Heart left ventricle (tissue), 16 donors: ENCODE data around the gene HAND2. TPM values are rescaled to one million over a fixed set of nuclear protein-coding genes. Genes with fewer than 3 reads are reported as not detected.

ENCODE experiments used
- ATAC-seq, 4 donors: fragments of 200-7000 bp; cut with Tn5 transposase; one replicate each; pipeline ENCODE4 v1.9.1; 2020 to 2022; ENCODE audit warnings: moderate library complexity in 4 of 4, mild to moderate bottlenecking in 3 of 4, moderate number of reproducible peaks in 1 of 4
- DNase-seq, 5 donors: peaks; one replicate each; pipeline ENCODE4 v3.0.0-alpha.2; 2020
- H3K27ac ChIP-seq, 12 donors: fragments of 200-600 bp; sonication (generic) in 4 of 12; one replicate each; pipeline versions ENCODE4 v1.5.0 to v1.8.0; 2016 to 2022; ENCODE audit warnings: mild to moderate bottlenecking in 2 of 12
- H3K27me3 ChIP-seq, 9 donors: fragments of 200-600 bp; sonication (generic) in 2 of 9; one replicate each; pipeline versions ENCODE4 v1.5.1 to v1.8.0; 2016 to 2022; ENCODE audit warnings: mild to moderate bottlenecking in 3 of 9
- H3K36me3 ChIP-seq, 9 donors: fragments of 200-600 bp; sonication (generic) in 2 of 9; one replicate each; pipeline versions ENCODE4 v1.5.0 to v1.8.0; 2018 to 2022; ENCODE audit warnings: mild to moderate bottlenecking in 2 of 9
- H3K4me1 ChIP-seq, 12 donors: fragments of 200-600 bp; sonication (generic) in 4 of 12; one replicate each; pipeline versions ENCODE4 v1.5.0 to v1.8.0; 2016 to 2022; ENCODE audit warnings: mild to moderate bottlenecking in 3 of 12
- H3K4me3 ChIP-seq, 12 donors: fragments of 200-600 bp; sonication (generic) in 4 of 12; one replicate each; pipeline versions ENCODE4 v1.5.0 to v1.8.0; 2017 to 2022; ENCODE audit warnings: mild to moderate bottlenecking in 9 of 12, moderate library complexity in 4 of 12
- H3K9me3 ChIP-seq, 12 donors: fragments of 200-600 bp; sonication (generic) in 4 of 12; one replicate each; pipeline versions ENCODE4 v1.5.0 to v1.8.0; 2016 to 2022; ENCODE audit warnings: mild to moderate bottlenecking in 1 of 12
- CTCF ChIP-seq, 12 donors: fragments of 200-600 bp; sonication (generic) in 4 of 12; IDR thresholded peaks; one replicate each; pipeline versions ENCODE4 v1.5.0 to v1.8.0; 2018 to 2022; ENCODE audit warnings: antibody characterized with exemption in 12 of 12, mild to moderate bottlenecking in 5 of 12
- POLR2A ChIP-seq, 2 donors: fragments of 450-650 bp; IDR thresholded peaks; one replicate each; pipeline ENCODE4 v1.6.1; 2017; ENCODE audit warnings: antibody characterized with exemption in 2 of 2, mild to moderate bottlenecking in 2 of 2, moderate library complexity in 2 of 2
- WGBS, 4 donors: extraction: QIAGEN DNeasy Blood & Tissue Kit in 2 of 4; methylation state at CpG; one replicate each; pipeline versions ENCODE4 v1.1.5 to v1.1.7; 2013 to 2018; 5-methylcytosine and 5-hydroxymethylcytosine counted together
- intact Hi-C, 10 donors: fragments of 100-400 bp; cut with DNase I; formaldehyde crosslinking; loops; one replicate each; pipeline versions ENCODE4 v1.11.1 to v1.14.2; 2022
- polyA plus RNA-seq, 2 donors: library from polyadenylated mRNA; stranded (reverse); fragments of 200-250 nt; gene quantifications; one replicate each; pipeline ENCODE4 v1.2.3, GENCODE V29; 2013
- total RNA-seq, 9 donors: library from RNA; depleted of rRNA in 2 of 9; stranded (reverse); fragments of >200 nt in 2 of 9; fragmentation: NEBNext Ultra II Directional in 3 of 9; extraction: Animal tissue kit (Norgen Biotek cat#: 25700) in 3 of 9; gene quantifications; one replicate each; pipeline versions ENCODE4 v1.1.0 to v1.2.4, GENCODE V29; 2016 to 2023
- donor health status: ischemic (EF 13 %, LVEDD 7.1; RV severe dilation, severe dysfunction).
- donor health status: healthy with polysubstance abuse.
- donor health status: DM: no; HTN: yes; CAD: no.
- donor health status: DM: no; HTN: no; CAD: no.
- donor health status: ischemic (EF 25% LVEDD 6.9; RV normal size, moderate dysfunction).
- donor health status: ischemic (EF 25% LVEDD 5.7; RV mildly dilated, moderate dysfunction).
- donor health status: healthy.
- donor health status: DM: yes; HTN: yes; CAD: no.
- donor health status: ischemic (EF 35%, LVEDD 5.7; RV mildly dilated, moderate dysfunction).
- donor health status: nonischemic (EF 11% LVEDD 7.7; RV severe dilation, severe dysfunction).
- donor health status: DM: yes; HTN: yes; CAD: no.
- donor health status: PGD.
- donor health status: ischemic (EF 29% LVEDD 5.4; RV normal size, mild dysfunction).
- donor health status: nonischemic (EF 23%, LVEDD 6.1; RV moderate dilation, normal function).

The HAND2 gene
- total and polyA plus RNA-seq, 11 donors = 72.8 to 188 (median 126) TPM

DNA sequence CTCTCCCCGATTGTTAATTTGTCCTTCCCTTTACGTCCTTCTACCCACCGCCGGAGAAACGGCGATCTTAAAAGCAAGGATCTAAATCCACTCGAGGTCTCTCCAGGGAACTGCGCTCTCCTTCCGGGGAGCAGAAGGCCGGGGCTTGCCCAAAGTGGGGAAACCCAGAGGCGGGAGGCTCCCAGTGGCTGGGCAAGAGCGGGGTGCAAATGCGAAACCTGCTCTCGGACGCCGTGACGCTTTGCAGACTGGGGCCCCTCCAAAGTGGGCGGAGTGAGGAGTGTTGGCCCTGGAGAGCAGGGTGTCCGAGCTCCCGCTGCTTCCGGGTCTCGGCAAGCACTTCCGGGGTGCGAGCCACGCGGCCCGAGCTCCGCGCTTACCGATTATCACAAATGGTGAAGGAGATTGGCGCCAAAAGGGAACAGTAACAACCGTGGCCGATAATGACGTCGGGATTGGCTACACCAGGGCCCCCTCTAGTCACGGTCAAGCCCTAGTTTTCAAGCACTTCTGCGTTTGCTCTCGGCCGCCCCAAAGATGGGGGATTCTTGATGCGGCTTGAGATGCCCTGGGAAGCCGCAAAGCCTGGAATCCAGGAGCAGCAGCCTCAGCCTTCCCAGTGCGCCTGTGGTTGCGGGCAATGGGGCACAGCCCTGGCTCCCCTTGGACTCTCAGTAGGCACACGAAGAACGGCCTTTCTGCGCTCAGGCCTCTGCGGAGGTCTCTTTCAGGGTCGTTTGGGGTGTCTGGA lies 29.0 kb downstream of the HAND2 start:
- ATAC-seq = peak in 1 of 4 donors; percentile 3
- Histone ChIP-seq H3K9me3 (no peaks in the 10 kb centered on the region), H3K4me3 (peak overlapping the region in 9 of 12 donors; percentile 2 to 51 (median 28)), H3K27me3 (peaks cover 0 to 69% (median 10%) of the 10 kb centered on the region in 9 donors), H3K36me3 (no peaks in the 10 kb centered on the region), H3K4me1 (peaks cover 0 to 16% (median 2%) of the 10 kb centered on the region in 12 donors), H3K27ac (no peak overlapping the region)
- intact Hi-C loops = loop anchor here in 9 of 10 donors (10.0 kb wide), 7 partner anchors 244 to 814 kb away; no protein-coding TSS in a partner anchor
- WGBS, 4 donors = 44 to 62% (median 51%) methylated on average over 47 to 48 of the region's 48 CpGs
- DNase-seq = peak in 1 of 5 donors; percentile 63
- TF ChIP-seq CTCF (IDR thresholded peaks at IDR 0.05) (no peak), POLR2A (IDR thresholded peaks at IDR 0.05) (no peak)

DNA sequence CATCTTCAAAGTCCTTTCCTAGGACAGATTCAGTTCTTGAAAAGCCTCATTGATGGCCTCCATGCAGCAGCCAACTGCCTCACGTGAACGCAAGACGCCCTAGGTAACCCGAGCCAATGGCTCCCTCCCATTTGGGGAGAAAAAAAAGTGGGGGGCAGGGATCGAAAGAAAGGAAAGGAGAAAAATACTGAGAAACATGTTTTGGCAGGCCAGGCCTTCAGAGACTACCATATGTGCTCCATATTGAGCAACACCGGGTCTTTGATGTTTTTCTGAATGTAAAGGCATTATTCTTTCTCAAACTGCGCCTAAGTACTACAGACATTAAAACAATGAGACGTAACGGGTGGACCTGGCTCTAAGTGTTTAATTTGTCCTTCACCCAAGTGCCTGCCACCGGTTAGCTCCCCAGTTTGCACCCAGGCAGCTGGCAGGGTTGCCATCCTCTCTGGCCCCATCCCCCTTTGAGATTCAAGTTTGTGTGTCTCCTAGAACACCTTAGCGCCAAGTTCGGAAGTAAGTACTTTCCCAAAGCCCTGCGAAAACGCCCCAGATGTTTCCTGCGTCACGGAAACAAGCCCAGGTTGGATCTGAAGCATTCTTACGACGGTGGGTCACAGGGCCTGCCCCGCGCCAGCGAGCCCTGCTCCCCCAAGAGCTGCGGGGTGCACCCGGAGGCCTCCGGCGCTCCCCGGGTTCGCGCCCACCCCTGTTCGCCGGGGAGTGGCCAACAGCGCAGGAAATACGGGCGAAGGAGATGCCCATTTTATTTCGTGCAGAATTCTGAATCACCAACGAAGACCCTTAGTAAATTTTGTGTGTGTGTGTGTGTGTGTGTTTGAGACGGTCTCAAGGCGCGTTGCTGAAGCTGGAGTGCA lies 30.1 kb downstream of the HAND2 start:
- WGBS, 4 donors = 64 to 70% (median 67%) methylated on average over 33 to 38 of the region's 38 CpGs
- no peak for ATAC-seq
- no peak overlapping the region for H3K4me3 ChIP-seq
- intact Hi-C loops = loop anchor here in 9 of 10 donors (10.0 kb wide), 9 partner anchors 175 to 815 kb away; no protein-coding TSS in a partner anchor
- H3K36me3 ChIP-seq = no peaks in the 10 kb centered on the region
- H3K27me3 ChIP-seq = peaks cover 0 to 68% (median 10%) of the 10 kb centered on the region in 9 donors
- H3K9me3 ChIP-seq = no peaks in the 10 kb centered on the region
- no peak overlapping the region for H3K27ac ChIP-seq
- no peak for TF ChIP-seq CTCF (IDR thresholded peaks at IDR 0.05)
- TF ChIP-seq POLR2A (IDR thresholded peaks at IDR 0.05) = no peak
- H3K4me1 ChIP-seq = peaks cover 0 to 12% (median 2%) of the 10 kb centered on the region in 12 donors
- no peak for DNase-seq

DNA sequence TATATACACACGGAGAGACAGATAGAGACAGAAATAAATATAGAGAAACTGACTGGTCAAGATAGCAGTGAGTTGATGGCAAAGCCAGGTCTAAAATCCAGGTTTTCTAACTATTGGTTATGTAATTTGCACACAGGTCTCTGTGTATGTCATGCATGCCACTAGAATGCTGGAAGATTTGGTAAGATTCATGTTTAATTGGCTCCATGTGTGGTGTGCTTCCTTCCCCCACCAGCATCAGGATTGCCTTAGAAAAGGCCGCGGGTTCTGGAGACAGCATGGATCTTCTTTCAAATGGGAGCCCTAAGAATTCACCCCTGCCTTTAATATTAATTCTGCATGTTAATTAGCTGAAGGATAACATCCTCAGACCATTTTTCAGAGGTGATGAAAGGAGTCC lies 31.3 kb downstream of the HAND2 start:
- Histone ChIP-seq H3K4me1 (peaks cover 0 to 14% (median 0%) of the 10 kb centered on the region in 12 donors), H3K27me3 (peaks cover 0 to 57% (median 7%) of the 10 kb centered on the region in 9 donors), H3K36me3 (no peaks in the 10 kb centered on the region), H3K9me3 (no peaks in the 10 kb centered on the region), H3K27ac (no peak overlapping the region), H3K4me3 (no peak overlapping the region)
- 82 to 96% (median 90%) methylated on average over 3 of the region's 3 CpGs for WGBS, 4 donors
- DNase-seq (no peak), ATAC-seq (no peak)
- TF ChIP-seq POLR2A (IDR thresholded peaks at IDR 0.05) (no peak), CTCF (IDR thresholded peaks at IDR 0.05) (no peak)
- intact Hi-C loops = loop anchor here in 6 of 10 donors (10.0 kb wide), 2 partner anchors 174 to 184 kb away; no protein-coding TSS in a partner anchor
